ENCODE results near the gene ZNF678.

ZNF678 gene

GRCh38 chr1:227723474-227723873 lies 160.1 kb downstream of the ZNF678 start:
- TF ChIP-seq, protein P1, sequence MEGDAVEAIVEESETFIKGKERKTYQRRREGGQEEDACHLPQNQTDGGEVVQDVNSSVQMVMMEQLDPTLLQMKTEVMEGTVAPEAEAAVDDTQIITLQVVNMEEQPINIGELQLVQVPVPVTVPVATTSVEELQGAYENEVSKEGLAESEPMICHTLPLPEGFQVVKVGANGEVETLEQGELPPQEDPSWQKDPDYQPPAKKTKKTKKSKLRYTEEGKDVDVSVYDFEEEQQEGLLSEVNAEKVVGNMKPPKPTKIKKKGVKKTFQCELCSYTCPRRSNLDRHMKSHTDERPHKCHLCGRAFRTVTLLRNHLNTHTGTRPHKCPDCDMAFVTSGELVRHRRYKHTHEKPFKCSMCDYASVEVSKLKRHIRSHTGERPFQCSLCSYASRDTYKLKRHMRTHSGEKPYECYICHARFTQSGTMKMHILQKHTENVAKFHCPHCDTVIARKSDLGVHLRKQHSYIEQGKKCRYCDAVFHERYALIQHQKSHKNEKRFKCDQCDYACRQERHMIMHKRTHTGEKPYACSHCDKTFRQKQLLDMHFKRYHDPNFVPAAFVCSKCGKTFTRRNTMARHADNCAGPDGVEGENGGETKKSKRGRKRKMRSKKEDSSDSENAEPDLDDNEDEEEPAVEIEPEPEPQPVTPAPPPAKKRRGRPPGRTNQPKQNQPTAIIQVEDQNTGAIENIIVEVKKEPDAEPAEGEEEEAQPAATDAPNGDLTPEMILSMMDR (IDR thresholded peaks at IDR 0.05) = no peak

- TF ChIP-seq, protein P1 (IDR thresholded peaks at IDR 0.05) = no peak
Measured at GRCh38 chr1:227725046-227725445, 161.7 kb downstream of the ZNF678 start.

DNA sequence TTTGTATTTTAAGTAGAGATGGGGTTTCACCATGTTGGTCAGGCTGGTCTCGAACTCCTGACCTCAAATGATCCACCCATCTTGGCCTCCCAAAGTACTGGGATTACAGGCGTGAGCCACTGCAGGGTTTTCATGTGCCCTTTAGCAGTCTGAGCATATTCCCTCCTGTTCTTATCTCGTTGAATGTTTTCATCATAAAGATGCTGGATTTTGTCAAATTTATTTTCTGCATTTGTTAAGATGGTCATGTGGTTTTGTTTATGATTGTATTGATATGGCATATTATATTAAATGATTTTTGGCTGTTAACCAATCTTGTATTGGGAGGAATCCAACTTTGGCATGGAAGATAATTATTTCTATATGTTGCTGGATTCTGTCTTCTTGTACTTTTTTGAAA lies 163.0 kb downstream of the ZNF678 start:
- TF ChIP-seq, protein P1 (IDR thresholded peaks at IDR 0.05) = no peak

All from LNCAP (cell line).